Mononuclear cell (primary cell): ENCODE measurements around the gene B3GAT1. TPM values are rescaled to one million over a fixed set of nuclear protein-coding genes. Genes with fewer than 3 reads are reported as not detected.

Source experiments
- H3K27me3 ChIP-seq: 2 replicates; pipeline ENCODE4 v1.6.0; 2011; ENCODE audit warnings: low read length, control low read depth; ENCODE audit not compliant: insufficient read depth
- H3K4me1 ChIP-seq: 2 replicates; pipeline ENCODE4 v1.5.1; 2011; ENCODE audit warnings: mild to moderate bottlenecking, low read length, control low read depth; ENCODE audit not compliant: insufficient read depth
- H3K4me3 ChIP-seq: 2 replicates; pipeline ENCODE4 v1.5.1; 2011; ENCODE audit warnings: mild to moderate bottlenecking, low read length, moderate library complexity
- H3K9me3 ChIP-seq: 2 replicates; pipeline ENCODE4 v1.5.1; 2011; ENCODE audit warnings: low read depth, mild to moderate bottlenecking, control low read depth, low read length
- total RNA-seq: library from RNA; depleted of rRNA; stranded (reverse); fragments of >200 nt; gene quantifications from one replicate; pipeline ENCODE4 v1.2.3, GENCODE V29; 2012

The B3GAT1 gene
- total RNA-seq, 1 donor = 0.73 TPM

DNA sequence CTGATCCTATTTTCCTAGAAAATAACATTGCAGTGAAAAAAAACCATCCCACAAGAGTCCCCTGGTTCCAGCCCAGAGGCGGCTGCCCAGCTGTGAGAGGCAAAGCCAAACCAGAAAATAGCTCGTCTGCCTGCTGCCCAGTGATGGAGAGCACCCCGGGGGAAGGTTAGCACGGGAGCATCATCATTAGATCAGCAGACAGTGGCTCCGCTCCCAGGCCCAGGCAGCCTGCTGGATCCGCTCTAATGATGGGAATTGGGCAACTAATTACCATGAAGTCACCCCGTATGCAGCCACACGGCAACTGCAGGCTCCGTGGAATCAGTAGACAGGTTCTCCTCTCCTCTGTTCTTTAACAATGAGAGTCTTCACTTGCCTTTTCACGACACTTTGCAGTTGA, 17.1 kb upstream of the B3GAT1 start:
- H3K27me3 ChIP-seq = no peaks in the 10 kb centered on the region
- no peaks in the 10 kb centered on the region for H3K4me1 ChIP-seq
- no peak overlapping the region for H3K4me3 ChIP-seq
- H3K9me3 ChIP-seq = no peaks in the 10 kb centered on the region

DNA sequence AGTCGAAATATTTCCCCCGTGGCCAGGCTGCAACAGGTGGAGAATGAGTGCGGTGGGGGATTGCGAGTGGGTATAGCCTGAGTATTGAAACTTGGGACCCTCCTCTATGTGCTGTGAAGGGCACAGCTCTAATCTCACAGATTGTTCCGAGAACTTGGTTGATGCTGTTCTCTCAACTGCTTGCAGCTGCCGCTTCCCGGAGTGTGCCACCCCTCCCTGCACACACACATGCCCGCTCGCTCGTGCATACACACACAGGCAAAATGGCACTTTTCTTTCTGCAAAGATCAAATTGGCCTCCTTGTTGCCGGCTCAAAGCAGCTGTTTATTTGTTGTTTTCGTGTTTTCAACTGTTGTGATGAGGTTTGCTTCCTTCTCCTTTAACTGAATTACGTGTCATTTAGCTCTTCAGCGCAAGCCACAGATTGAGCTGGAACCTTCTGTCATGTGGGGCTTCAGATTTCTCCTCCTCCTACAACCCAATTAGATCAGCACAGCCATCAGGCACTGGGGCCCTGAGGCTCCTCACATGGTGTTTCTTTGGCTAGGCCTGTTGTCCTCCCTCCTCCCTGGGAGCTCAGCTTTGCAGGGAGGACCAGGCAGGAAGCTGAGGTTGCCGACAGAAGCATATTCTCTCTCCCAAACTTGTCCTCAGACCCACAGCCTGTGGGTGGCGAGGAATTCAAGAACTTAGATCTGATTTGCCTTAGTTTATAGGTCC, 13.9 kb upstream of the B3GAT1 start:
- Histone ChIP-seq H3K27me3 (no peaks in the 10 kb centered on the region), H3K4me1 (no peaks in the 10 kb centered on the region), H3K4me3 (no peak overlapping the region), H3K9me3 (no peaks in the 10 kb centered on the region)

DNA sequence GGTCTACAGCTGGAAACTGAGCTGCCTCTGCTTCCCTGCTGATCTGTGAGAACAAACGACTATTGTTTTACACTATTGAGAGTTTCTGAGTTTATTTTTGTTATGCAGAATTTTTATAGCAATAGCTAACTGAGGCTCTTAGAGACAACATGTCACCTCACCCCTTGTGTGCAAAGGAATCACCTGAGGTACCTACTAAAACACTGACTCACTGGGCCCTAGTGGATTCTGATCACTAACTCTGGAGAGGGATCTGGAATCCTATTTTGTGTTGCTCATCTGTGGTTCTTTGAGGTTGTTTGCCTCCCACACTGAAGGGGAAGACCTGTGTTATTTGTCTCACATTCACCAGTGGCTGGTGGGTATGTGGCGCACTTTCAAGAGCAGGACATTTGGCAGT, 13.4 kb upstream of the B3GAT1 start:
- no peaks in the 10 kb centered on the region for H3K9me3 ChIP-seq
- no peak overlapping the region for H3K4me3 ChIP-seq
- no peaks in the 10 kb centered on the region for H3K27me3 ChIP-seq

DNA sequence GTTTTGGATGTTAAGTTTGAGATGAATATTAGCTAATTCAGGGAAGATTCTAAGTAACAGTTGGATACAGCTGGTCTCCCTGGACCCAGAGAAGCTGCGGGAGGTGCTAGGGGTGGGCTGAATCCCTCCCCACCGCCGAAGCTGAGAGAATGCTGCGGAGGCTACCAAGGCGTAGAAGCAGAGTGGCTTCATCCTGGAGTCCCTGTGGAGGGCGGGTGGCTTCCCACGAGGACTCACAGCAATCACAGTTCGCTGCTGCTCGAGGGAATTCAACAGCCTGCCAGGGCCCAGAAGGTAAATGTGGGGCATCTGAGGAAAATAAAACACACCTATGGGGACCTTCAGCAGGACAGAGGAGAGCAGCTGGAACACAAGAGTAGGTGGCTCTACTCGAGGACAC, 11.1 kb upstream of the B3GAT1 start:
- Histone ChIP-seq H3K9me3 (no peaks in the 10 kb centered on the region), H3K27me3 (no peaks in the 10 kb centered on the region), H3K4me3 (no peak overlapping the region), H3K4me1 (no peaks in the 10 kb centered on the region)

More for the DNA sequence above, 13.4 kb upstream of the B3GAT1 start:
- H3K4me1 ChIP-seq = no peaks in the 10 kb centered on the region

DNA sequence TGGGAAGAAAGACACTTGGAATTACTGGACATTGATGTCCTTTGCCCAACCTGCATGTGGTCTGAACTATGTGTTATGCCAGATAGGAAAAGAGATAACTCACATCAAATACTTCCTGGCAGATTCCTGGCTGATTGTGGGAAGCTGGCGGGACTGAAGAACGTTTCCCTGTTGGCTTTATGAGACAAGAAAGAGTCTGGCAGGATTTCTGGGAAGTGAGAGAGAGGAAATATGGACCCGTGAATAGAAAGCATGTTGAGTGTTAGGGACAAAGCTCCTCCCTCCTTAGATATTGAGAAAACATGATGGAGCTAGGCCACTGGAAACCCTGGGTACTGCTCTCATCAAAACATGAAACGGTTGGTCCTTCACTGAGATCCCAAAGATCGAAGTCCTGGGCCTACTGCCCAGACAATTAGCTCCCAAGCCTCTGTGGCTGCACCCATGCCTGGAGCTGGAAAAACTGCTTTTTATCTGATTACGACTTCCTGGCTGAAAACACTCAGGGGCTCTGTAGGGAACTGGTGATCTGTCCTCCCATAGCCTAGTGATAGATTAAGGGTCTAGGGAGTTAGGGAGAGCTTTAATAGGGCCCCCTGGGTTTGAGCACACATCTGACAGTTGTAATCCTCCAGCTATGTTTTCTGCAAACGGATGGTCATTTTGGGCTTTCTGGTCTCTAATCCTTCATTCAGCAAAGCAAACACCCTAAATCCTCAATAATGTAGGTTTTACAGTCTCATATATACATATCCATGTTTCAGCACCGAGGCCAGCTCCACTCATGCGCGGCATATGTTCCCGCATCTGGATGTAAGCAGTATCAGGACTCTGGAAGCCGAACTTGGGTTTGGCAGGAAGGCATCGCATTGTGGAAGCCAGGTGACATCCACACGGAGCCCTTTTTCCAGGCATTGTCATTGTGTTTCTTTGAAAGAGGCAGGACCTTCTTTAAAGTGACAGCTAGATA, 6.1 kb upstream of the B3GAT1 start:
- Histone ChIP-seq H3K9me3 (no peaks in the 10 kb centered on the region), H3K27me3 (peaks cover 6% of the 10 kb centered on the region), H3K4me1 (no peaks in the 10 kb centered on the region), H3K4me3 (no peak overlapping the region)

DNA sequence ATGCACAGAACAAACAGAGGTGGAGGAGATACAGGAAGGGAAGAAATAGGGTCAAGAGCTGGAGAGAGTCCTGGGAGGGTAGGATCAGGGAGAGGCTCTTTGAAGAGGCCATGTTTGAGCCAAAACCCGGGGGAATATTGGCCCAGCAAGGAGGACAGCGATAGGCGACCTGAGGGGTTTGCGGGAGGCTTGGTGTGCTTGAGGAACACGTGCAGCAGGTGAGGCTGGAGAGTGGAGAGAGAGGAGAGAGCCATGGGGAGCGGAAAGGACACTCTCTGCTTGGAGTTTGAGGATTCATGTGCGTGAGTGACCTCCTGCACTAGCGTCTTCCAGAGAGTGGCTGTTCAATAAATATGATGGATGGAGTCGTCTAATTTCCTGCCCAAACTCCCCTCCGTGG, 4.7 kb upstream of the B3GAT1 start:
- no peaks in the 10 kb centered on the region for H3K4me1 ChIP-seq
- H3K4me3 ChIP-seq = no peak overlapping the region
- H3K9me3 ChIP-seq = no peaks in the 10 kb centered on the region
- H3K27me3 ChIP-seq = peaks cover 12% of the 10 kb centered on the region

DNA sequence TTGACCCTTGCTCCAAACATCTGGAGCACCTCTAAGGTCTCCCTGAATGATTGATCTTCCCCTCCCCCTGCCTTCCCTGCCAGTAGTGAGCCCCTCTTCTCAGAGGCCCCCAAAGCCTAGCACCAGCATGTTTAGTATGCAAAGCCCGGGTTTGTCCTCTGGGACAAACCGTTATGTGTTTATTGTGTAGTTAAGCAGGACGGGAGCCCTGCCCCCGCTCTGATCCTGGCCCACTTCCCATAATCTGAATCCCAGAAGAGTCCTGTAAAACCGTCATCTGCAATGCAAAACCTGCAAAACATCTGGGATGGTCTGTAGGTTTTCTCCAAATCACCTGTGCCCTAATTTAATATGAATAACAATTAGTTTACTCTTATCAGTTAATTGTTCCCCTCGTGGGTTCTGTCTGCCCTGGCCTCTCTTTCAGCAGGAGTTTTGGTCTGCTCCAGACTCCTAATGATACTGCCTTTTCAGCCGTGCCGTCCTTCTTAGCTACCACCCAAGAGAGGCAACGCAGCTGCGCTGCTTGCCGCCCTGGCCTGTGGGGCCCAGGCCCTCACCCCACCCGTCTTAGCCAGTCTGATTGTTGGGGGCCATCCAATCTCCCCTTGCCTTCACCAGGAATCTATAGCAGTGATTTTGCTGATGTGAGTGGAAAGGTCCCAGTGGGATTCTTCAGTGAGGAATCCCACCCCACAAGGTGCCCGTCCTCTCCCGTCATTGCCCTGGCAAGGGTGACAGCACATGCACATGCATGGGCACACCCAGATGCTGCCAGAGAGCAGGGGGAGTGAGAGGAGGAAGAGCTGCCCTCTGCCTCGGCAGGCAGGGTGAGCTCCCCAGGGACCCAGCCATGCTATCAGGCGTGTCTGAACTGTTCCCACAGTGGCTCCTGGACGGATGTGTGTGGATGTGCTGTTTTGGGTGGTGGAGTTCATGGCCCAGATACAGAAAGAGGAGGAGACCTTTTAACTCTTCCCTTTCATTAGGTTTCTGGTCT, 3.0 kb upstream of the B3GAT1 start:
- no peaks in the 10 kb centered on the region for H3K9me3 ChIP-seq
- H3K4me3 ChIP-seq = no peak overlapping the region
- peaks cover 27% of the 10 kb centered on the region for H3K27me3 ChIP-seq
- peaks cover 7% of the 10 kb centered on the region for H3K4me1 ChIP-seq

DNA sequence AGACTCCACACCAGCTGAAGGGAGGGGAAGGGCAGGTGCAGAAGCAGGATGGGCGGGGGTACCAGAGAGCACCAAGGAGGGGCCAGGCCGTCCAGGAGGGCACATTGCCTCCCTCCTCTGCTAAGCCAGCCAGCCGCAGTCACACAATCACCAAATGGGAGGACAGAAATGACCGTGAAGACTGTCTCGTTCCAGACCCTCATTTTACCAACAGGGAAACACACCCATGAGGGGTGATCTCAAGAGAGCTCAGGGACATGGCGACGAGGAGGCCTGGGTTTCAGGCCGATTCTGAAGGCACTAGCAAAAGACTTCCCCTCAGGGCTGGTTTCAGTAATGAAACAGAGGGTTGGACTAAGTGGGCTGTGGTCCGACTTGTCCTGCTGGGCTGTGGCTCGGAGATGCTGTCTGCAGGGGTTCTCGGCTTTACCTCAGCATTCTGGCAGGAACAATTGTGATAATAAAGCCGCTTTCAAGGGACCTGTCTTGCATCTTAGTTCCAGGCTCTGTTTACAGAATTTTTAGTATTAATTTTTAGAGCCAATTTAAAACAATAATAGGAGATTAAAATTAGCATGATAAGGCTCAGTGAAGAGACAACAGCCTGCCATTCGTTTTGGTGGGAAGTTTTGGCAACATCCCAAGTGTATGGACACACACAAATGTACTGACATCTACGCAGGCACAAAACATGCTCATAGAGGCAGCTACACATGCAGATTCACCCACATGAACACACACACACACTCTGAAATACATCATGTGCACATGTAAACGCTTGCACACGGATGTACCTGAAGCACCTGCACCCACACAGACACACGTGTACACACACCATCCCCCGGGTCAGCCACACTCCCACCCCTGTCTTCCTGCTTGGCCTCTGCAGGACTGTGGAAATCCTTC, 2.0 kb upstream of the B3GAT1 start:
- Histone ChIP-seq H3K27me3 (peaks cover 29% of the 10 kb centered on the region), H3K4me3 (no peak overlapping the region), H3K4me1 (peaks cover 7% of the 10 kb centered on the region), H3K9me3 (no peaks in the 10 kb centered on the region)

DNA sequence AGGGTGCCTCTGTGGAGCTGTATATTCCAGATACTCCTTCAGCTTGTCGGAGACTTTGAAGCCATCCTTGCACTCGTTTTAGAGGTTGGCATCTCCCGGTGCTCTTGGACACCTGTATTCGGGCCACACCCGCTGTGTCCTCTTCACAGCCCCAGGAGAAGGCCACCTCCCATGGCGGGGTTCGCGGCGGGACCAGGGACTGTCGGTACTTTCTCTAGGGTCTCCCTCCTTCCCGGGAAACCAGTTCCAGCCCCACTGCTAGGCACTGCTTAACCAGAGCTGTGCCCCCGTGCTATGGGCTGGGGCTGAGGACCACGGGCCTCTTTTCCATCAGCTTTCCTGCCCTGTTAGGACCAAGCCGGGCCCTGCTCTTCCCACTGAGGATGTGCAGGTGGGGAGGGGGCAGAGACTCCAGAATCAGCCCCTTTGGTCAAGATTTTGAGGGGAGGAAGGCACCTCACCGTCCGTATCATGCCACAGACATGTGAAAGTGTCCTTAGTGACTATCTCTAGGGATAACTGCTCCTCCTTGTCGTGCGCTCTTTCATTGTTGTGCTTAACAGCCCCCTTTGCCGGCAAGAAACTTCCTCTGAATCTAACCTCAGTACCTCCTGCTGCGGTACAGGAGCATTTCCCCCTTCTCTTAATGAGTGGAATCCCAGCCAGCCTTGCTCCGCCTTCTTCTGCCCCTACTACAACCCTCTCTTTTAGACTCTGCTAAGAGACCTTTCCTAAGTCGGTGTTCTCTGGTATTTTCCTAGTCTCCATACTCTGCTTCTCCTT, 1.2 kb upstream of the B3GAT1 start:
- peaks cover 29% of the 10 kb centered on the region for H3K27me3 ChIP-seq
- no peaks in the 10 kb centered on the region for H3K9me3 ChIP-seq
- peaks cover 7% of the 10 kb centered on the region for H3K4me1 ChIP-seq
- no peak overlapping the region for H3K4me3 ChIP-seq

DNA sequence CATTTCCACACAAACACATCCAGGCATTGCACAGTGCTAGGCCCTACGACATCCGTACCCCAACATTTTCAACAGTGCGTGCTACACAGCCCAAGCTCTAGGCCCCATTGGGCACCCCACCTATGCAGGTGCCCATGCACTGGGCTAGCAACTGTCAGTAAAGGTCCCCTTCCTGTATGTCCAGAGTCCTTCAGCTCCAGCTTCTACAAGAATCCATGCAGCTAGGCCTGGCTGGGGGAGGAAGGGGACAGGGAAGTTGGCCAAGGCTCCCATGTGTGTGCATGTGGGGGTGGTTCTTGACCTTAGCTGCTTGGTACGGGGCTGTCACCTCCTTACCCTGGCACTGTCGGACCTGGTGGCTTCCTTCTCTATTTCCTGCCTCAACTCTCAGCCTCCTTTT, 1.3 kb downstream of the B3GAT1 start:
- H3K9me3 ChIP-seq = no peaks in the 10 kb centered on the region
- H3K4me3 ChIP-seq = no peak overlapping the region
- H3K27me3 ChIP-seq = peaks cover 29% of the 10 kb centered on the region
- H3K4me1 ChIP-seq = peaks cover 7% of the 10 kb centered on the region

DNA sequence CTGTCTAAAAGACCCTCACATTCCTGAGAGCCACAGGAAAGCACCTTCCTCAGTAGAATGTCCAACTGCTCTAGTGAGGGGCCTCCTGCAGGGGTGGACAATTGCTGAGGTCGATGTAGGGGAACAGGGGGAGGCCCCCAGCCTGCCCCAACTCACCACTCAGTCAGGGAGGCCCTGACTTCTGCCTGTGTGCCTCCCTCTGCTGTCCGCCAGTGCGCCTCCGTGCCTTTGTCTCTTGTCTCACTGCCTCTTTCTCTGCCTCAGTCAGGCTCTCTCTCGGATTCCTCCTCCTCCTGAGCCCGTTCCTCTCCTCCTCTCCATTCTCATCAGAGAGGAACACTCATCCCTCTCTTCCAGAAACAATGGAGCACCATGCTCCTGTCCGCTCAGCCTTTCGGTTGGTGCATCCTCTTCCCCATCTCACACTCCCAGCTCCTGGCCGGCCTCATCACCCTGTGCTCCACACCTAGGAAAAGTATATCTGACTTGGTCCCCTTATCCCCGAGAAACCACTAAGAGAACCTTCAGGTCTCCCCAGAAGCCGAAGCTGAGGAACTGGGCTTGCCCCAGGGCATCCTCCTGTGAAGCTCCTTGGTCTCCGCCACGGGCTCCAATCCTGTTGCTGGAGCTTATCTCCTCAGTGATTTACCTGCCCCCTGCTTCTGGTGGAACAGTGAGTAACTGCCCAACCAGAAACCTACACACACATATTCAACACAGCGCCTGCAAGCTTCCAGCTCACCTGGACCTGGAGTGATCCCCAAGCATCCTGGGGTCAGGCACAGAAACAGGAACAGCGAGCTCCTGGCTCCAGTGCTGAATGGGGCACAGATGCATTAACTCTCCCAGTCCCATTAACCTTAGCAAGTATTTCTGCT, 2.3 kb downstream of the B3GAT1 start:
- Histone ChIP-seq H3K4me3 (no peak overlapping the region), H3K27me3 (peaks cover 29% of the 10 kb centered on the region), H3K4me1 (peaks cover 7% of the 10 kb centered on the region), H3K9me3 (no peaks in the 10 kb centered on the region)

DNA sequence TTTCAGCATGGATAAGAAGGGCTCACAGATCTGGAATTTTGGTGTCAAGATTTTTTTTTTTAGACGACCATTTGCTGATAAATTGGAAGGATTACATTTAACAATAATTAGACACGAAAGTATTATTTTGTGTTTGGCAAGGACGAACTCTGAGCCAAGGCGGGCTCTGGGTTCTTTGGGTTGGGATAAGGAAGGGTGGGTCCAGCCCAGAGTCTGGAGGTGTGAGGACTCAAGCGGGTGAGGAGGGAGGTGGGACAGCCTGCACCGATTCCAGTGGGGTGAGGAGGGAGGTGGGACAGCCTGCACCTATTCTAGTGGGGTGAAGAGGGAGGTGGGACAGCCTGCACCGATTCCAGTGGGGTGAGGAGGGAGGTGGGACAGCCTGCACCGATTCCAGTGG, 4.1 kb downstream of the B3GAT1 start:
- Histone ChIP-seq H3K4me3 (no peak overlapping the region), H3K27me3 (peaks cover 21% of the 10 kb centered on the region), H3K4me1 (peaks cover 7% of the 10 kb centered on the region), H3K9me3 (no peaks in the 10 kb centered on the region)
